ENCODE results near the gene HTT.

Gene HTT

GRCh38 chr4:3243136-3243780, 168.8 kb downstream of the HTT start:
- DNase-seq (ENCODE audit: insufficient read length, low spot score) (no peak), FAIRE-seq (no peak)
- TF ChIP-seq CTCF (IDR thresholded peaks at IDR 0.05; ENCODE audit: insufficient read depth, missing control alignments) = no peak

GRCh38 chr4:3244002-3244401, 169.5 kb downstream of the HTT start:
- FAIRE-seq (no peak), DNase-seq (ENCODE audit: insufficient read length, low spot score) (no peak)

GRCh38 chr4:3244747-3245146, 170.3 kb downstream of the HTT start:
- no peak for TF ChIP-seq CTCF (IDR thresholded peaks at IDR 0.05; ENCODE audit: insufficient read depth, missing control alignments)
- FAIRE-seq (no peak), DNase-seq (ENCODE audit: insufficient read length, low spot score) (no peak)

More at GRCh38 chr4:3244002-3244401, 169.5 kb downstream of the HTT start:
- no peak for TF ChIP-seq CTCF (IDR thresholded peaks at IDR 0.05; ENCODE audit: insufficient read depth, missing control alignments)

GRCh38 chr4:3245676-3246075, 171.2 kb downstream of the HTT start:
- FAIRE-seq (no peak), DNase-seq (ENCODE audit: insufficient read length, low spot score) (no peak)
- no peak for TF ChIP-seq CTCF (IDR thresholded peaks at IDR 0.05; ENCODE audit: insufficient read depth, missing control alignments)

GRCh38 chr4:3246458-3247398, 172.2 kb downstream of the HTT start:
- FAIRE-seq = no peak
- no peak for DNase-seq (ENCODE audit: insufficient read length, low spot score)
- TF ChIP-seq CTCF (IDR thresholded peaks at IDR 0.05; ENCODE audit: insufficient read depth, missing control alignments) = no peak

- DNase-seq (ENCODE audit: insufficient read length, low spot score) (no peak), FAIRE-seq (no peak)
- no peak for TF ChIP-seq CTCF (IDR thresholded peaks at IDR 0.05; ENCODE audit: insufficient read depth, missing control alignments)
Measured at GRCh38 chr4:3247399-3248177, 173.1 kb downstream of the HTT start.
